Spleen (tissue), 11 donors: Measurements from ENCODE around the gene PLA2G4A. TPM values are rescaled to one million over a fixed set of nuclear protein-coding genes. Genes with fewer than 3 reads are reported as not detected.

Source experiments
- DNase-seq: peaks from one replicate; pipeline ENCODE4 v3.0.0-alpha.2; 2020
- H3K27ac ChIP-seq, 8 donors: fragments of 200-600 bp; sonication (generic) in 7 of 8; 1 replicate in 4 of 8; 2 replicates in 4 of 8; pipeline versions ENCODE4 v1.5.0 to v1.8.0; 2016 to 2021; ENCODE audit warnings: inconsistent platforms in 4 of 8, mild to moderate bottlenecking in 4 of 8, moderate library complexity in 1 of 8
- H3K27me3 ChIP-seq, 7 donors: fragments of 200-600 bp; sonication (generic) in 6 of 7; replicated peaks in 1 of 7; 1 replicate in 4 of 7; 2 replicates in 3 of 7; pipeline versions ENCODE4 v1.5.0 to v1.8.0; 2016 to 2021; ENCODE audit warnings: inconsistent platforms in 3 of 7, mild to moderate bottlenecking in 1 of 7
- H3K36me3 ChIP-seq, 6 donors: fragments of 200-600 bp; sonication (generic) in 5 of 6; 1 replicate in 4 of 6; 2 replicates in 2 of 6; pipeline versions ENCODE4 v1.5.0 to v1.8.0; 2016 to 2021; ENCODE audit warnings: inconsistent platforms in 2 of 6
- H3K4me1 ChIP-seq, 6 donors: fragments of 200-600 bp; sonication (generic) in 5 of 6; 1 replicate in 3 of 6; 2 replicates in 3 of 6; pipeline versions ENCODE4 v1.5.0 to v1.8.0; 2016 to 2021; ENCODE audit warnings: inconsistent platforms in 3 of 6
- H3K4me3 ChIP-seq, 8 donors: fragments of 200-600 bp; sonication (generic) in 7 of 8; 1 replicate in 4 of 8; 2 replicates in 4 of 8; pipeline versions ENCODE4 v1.5.0 to v1.8.0; 2016 to 2021; ENCODE audit warnings: inconsistent platforms in 4 of 8, mild to moderate bottlenecking in 4 of 8, moderate library complexity in 2 of 8
- H3K9me3 ChIP-seq, 8 donors: fragments of 200-600 bp; sonication (generic) in 7 of 8; 1 replicate in 4 of 8; 2 replicates in 4 of 8; pipeline versions ENCODE4 v1.5.0 to v1.8.0; 2016 to 2021; ENCODE audit warnings: inconsistent platforms in 4 of 8
- POLR2A ChIP-seq, 3 donors: fragments of 450-650 bp; IDR thresholded peaks; one replicate each; pipeline ENCODE4 v1.5.1; 2017; ENCODE audit warnings: antibody characterized with exemption in 3 of 3, mild to moderate bottlenecking in 1 of 3
- POLR2AphosphoS5 ChIP-seq, 3 donors: sonication (generic); formaldehyde crosslinking; IDR thresholded peaks; one replicate each; pipeline ENCODE4 v1.5.1; 2017; ENCODE audit warnings: antibody characterized with exemption in 3 of 3
- WGBS, 5 donors: extraction: QIAGEN DNeasy Blood & Tissue Kit in 3 of 5; methylation state at CpG; one replicate each; pipeline versions ENCODE4 v1.1.5 to v1.1.7; 2013 to 2018; 5-methylcytosine and 5-hydroxymethylcytosine counted together
- intact Hi-C: fragments of 100-400 bp; cut with DNase I; formaldehyde crosslinking; loops from one replicate; pipeline ENCODE4 v1.15.0; 2023; ENCODE audit warnings: low total_unique reads
- polyA plus RNA-seq, 3 donors: library from polyadenylated mRNA; stranded (reverse); fragments of 200-250 nt; gene quantifications; one replicate each; pipeline ENCODE4 v1.2.1, GENCODE V29; 2013
- total RNA-seq, 7 donors: library from RNA; depleted of rRNA in 3 of 7; stranded (reverse); fragments of >200 nt in 3 of 7; fragmentation: NEBNext Ultra II Directional in 4 of 7; extraction: Animal tissue kit (Norgen Biotek cat#: 25700) in 4 of 7; gene quantifications; one replicate each; pipeline versions ENCODE4 v1.1.0 to v1.2.1, GENCODE V29; 2016 to 2021
- TF ChIP-seq, protein P1 (sequence below), 11 experiments: fragments of 200-600 bp in 7 of 11; fragments of 450-650 bp in 4 of 11; sonication (generic) in 4 of 11; IDR thresholded peaks in 8 of 11; conservative IDR thresholded peaks in 3 of 11; 1 replicate in 7 of 11; 2 replicates in 4 of 11; pipeline versions ENCODE4 v1.4.0 to v1.8.0; 2016 to 2021; ENCODE audit warnings: antibody characterized with exemption in 11 of 11, inconsistent platforms in 4 of 11, mild to moderate bottlenecking in 1 of 11
- donor health status: healthy with polysubstance abuse.
- donor health status: DM: no; HTN: no; CAD: no; lungs with moderate emphysema.
- donor health status: DM: no; HTN: no; CAD: no.
- donor health status: Bipolar disorder and iron deficiency.
- donor health status: healthy.
- donor health status: DM: no; HTN: no; CAD: no.
- donor health status: DM: yes; HTN: yes; CAD: no.

PLA2G4A gene
- total and polyA plus RNA-seq, 10 donors, result 1.2 to 11.6 (median 7.2) TPM

DNA sequence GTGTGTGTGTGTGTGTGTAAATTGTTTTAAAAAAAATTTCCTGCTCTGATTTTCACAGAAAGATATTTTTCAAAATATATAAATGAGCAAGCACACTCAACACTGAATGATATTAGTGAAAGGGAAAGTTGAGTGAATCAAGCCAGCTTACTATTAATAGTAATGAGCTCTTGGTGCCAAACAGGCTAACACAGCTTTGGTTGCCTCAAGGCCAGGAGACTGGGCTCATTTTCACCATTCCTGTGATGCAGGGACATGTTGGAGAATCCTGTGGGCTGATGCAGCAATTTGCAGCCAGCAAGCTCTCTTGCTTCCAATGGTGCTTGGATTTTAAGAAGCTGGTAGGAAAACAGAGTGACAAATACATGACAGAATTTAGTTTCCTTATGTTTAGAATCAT is 30.2 kb downstream of the PLA2G4A start:
- H3K27me3 ChIP-seq, result no peaks in the 10 kb centered on the region
- H3K27ac ChIP-seq, result no peak overlapping the region
- H3K4me3 ChIP-seq, result no peak overlapping the region
- intact Hi-C loops, result no loop called here
- peaks cover 0 to 5% (median 0%) of the 10 kb centered on the region in 8 donors for H3K9me3 ChIP-seq
- H3K36me3 ChIP-seq, result peaks cover 0 to 14% (median 0%) of the 10 kb centered on the region in 6 donors
- no peak for TF ChIP-seq POLR2AphosphoS5 (IDR thresholded peaks at IDR 0.05)
- no peak for TF ChIP-seq POLR2A (IDR thresholded peaks at IDR 0.05)
- TF ChIP-seq, protein P1, sequence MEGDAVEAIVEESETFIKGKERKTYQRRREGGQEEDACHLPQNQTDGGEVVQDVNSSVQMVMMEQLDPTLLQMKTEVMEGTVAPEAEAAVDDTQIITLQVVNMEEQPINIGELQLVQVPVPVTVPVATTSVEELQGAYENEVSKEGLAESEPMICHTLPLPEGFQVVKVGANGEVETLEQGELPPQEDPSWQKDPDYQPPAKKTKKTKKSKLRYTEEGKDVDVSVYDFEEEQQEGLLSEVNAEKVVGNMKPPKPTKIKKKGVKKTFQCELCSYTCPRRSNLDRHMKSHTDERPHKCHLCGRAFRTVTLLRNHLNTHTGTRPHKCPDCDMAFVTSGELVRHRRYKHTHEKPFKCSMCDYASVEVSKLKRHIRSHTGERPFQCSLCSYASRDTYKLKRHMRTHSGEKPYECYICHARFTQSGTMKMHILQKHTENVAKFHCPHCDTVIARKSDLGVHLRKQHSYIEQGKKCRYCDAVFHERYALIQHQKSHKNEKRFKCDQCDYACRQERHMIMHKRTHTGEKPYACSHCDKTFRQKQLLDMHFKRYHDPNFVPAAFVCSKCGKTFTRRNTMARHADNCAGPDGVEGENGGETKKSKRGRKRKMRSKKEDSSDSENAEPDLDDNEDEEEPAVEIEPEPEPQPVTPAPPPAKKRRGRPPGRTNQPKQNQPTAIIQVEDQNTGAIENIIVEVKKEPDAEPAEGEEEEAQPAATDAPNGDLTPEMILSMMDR (IDR thresholded peaks at IDR 0.05 in 8 of 11, conservative IDR thresholded peaks at IDR 0.05 in 3 of 11), result no peak
- no peaks in the 10 kb centered on the region for H3K4me1 ChIP-seq
- DNase-seq, result no peak

DNA sequence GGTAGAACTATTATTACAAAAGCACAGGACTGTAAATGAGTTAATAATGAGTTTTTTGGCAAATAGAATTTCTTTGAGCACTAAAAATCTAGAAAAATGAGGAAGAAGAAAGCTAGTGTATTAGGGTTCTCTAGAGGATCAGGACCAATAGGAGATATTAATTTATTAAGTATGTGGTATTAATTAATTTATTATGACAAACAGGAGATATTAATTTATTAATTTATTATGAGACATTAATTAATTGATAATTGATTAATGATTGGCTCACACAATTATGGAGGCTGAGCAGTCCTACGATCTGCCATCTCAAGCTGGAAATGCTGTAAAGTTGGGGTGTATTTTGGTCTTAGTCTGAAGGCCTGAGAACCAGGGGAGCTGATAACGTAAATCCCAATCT is 31.2 kb downstream of the PLA2G4A start:
- Histone ChIP-seq H3K9me3 (peaks cover 0 to 5% (median 0%) of the 10 kb centered on the region in 8 donors), H3K4me3 (no peak overlapping the region), H3K27me3 (no peaks in the 10 kb centered on the region), H3K27ac (no peak overlapping the region), H3K36me3 (peaks cover 0 to 14% (median 0%) of the 10 kb centered on the region in 6 donors), H3K4me1 (no peaks in the 10 kb centered on the region)
- no peak for DNase-seq
- intact Hi-C loops, result no loop called here
- TF ChIP-seq, protein P1 (IDR thresholded peaks at IDR 0.05 in 8 of 11, conservative IDR thresholded peaks at IDR 0.05 in 3 of 11), result no peak
- TF ChIP-seq POLR2A (IDR thresholded peaks at IDR 0.05) (no peak), POLR2AphosphoS5 (IDR thresholded peaks at IDR 0.05) (no peak)
- 87 to 95% (median 88%) methylated on average over 2 of the region's 2 CpGs for WGBS, 5 donors

DNA sequence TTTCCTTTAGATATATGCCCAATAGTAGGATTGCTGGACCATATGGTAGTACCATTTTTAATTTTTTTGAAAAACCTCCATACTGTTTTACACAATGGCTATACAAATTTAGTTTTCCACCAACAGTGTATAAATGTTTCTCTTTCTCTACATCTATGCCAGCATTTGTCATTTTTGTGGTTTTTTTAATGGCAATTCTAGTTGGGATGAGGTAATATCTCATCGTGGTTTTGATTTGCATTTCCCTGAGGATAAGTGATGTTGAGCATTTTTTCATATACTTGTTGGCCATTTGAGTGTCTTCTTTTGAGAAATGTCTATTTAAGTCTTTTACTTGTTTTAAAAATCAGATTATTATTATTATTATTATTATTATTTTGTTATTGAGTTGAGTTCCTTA is 35.5 kb downstream of the PLA2G4A start:
- Histone ChIP-seq H3K27me3 (no peaks in the 10 kb centered on the region), H3K27ac (no peak overlapping the region), H3K9me3 (no peaks in the 10 kb centered on the region), H3K4me3 (no peak overlapping the region), H3K36me3 (no peaks in the 10 kb centered on the region), H3K4me1 (no peaks in the 10 kb centered on the region)
- WGBS, 5 donors, result 47 to 80% (median 66%) methylated on average over 1 of the region's 1 CpG
- intact Hi-C loops, result no loop called here
- TF ChIP-seq POLR2A (IDR thresholded peaks at IDR 0.05) (no peak), POLR2AphosphoS5 (IDR thresholded peaks at IDR 0.05) (no peak)
- TF ChIP-seq, protein P1 (IDR thresholded peaks at IDR 0.05 in 8 of 11, conservative IDR thresholded peaks at IDR 0.05 in 3 of 11), result no peak
- no peak for DNase-seq

DNA sequence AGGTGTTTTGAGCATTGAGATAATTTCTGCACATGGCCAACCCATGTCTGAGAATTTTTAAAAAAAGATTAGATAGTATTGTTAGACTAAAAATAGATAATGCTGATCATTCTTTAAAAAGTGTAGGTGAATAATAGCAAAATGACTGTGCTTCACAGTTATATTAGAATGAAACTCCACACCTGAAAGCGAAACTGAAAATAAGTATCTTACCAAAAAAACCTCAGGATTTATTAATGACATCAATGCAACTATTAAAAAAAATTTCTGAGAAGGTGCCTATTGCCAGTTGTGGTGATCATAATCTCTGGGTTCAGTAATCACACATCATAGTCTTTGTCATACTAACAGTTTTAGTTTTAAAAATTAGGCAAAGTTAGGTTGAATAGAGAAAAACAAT is 36.5 kb downstream of the PLA2G4A start:
- H3K27ac ChIP-seq, result no peak overlapping the region
- WGBS, 5 donors, result 46 to 55% (median 52%) methylated on average over 1 of the region's 1 CpG
- no peak overlapping the region for H3K4me3 ChIP-seq
- H3K36me3 ChIP-seq, result no peaks in the 10 kb centered on the region
- H3K4me1 ChIP-seq, result no peaks in the 10 kb centered on the region
- TF ChIP-seq POLR2A (IDR thresholded peaks at IDR 0.05), result no peak
- TF ChIP-seq POLR2AphosphoS5 (IDR thresholded peaks at IDR 0.05), result no peak
- intact Hi-C loops, result no loop called here
- DNase-seq, result no peak
- H3K9me3 ChIP-seq, result no peaks in the 10 kb centered on the region
- no peaks in the 10 kb centered on the region for H3K27me3 ChIP-seq

DNA sequence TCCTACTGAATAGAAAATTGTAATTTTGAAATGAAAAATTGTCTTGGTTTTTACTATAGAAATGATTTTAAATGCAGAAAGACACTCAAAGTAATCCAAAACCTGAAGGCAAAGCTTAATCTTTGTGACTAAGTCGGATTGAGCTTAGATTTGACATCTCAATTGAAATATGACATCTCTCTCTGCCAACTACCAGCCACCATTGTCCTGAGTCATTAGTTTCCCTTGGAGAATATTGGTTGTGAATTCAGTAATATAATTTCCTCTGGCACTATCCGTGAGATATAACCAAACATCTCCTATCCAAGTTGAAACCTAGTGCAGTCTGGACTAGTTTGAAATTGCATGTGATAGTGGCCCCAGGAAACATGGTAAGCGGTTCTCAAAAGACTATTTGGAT is 37.1 kb downstream of the PLA2G4A start:
- no peaks in the 10 kb centered on the region for H3K36me3 ChIP-seq
- WGBS, 5 donors, result 69 to 93% (median 79%) methylated on average over 3 of the region's 3 CpGs
- TF ChIP-seq POLR2AphosphoS5 (IDR thresholded peaks at IDR 0.05) (no peak), POLR2A (IDR thresholded peaks at IDR 0.05) (no peak)
- TF ChIP-seq, protein P1 (IDR thresholded peaks at IDR 0.05 in 8 of 11, conservative IDR thresholded peaks at IDR 0.05 in 3 of 11), result no peak
- H3K27me3 ChIP-seq, result no peaks in the 10 kb centered on the region
- DNase-seq, result no peak
- no peak overlapping the region for H3K4me3 ChIP-seq
- intact Hi-C loops, result no loop called here
- H3K27ac ChIP-seq, result no peak overlapping the region
- no peaks in the 10 kb centered on the region for H3K9me3 ChIP-seq
- H3K4me1 ChIP-seq, result no peaks in the 10 kb centered on the region
